ENCODE measurements around the gene EMB. TPM values are rescaled to one million over a fixed set of nuclear protein-coding genes. Genes with fewer than 3 reads are reported as not detected.
A peak's percentile ranks its signal among the peaks of the same experiment; 100 is the strongest.
"Not testable (repeated sequence)": the region's sequence is repeated elsewhere in the genome, so short reads cannot be mapped to it uniquely, and the experiment has no call there.

EMB gene
- total RNA-seq, 1 experiment from 2014 or later = 40.4 TPM

DNA sequence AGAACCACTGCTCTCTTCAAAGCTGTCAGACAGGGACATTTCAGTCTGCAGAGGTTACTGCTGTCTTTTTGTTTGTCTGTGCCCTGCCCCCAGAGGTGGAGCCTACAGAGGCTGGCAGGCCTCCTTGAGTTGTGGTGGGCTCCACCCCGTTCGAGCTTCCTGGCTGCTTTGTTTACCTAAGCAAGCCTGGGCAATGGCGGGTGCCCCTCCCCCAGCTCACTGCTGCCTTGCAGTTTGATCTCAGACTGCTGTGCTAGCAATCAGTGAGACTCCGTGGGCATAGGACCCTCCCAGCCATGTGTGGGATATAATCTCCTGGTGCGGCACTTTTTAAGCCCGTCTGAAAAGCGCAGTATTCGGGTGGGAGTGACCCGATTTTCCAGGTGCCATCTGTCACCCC lies 17.3 kb upstream of the EMB start:
- H3K27ac Mint-ChIP-seq; H3K4me3 Mint-ChIP-seq; H3K27me3 Mint-ChIP-seq (ENCODE audit: low read depth); CTCF ChIA-PET; POLR2A ChIA-PET; H3K4me1 Mint-ChIP-seq; ATAC-seq: not testable (repeated sequence)
- Mint-ChIP-seq H3K9me3 (peaks cover 56% of the 10 kb centered on the region), H3K36me3 (peaks cover 23% of the 10 kb centered on the region)
- peak; percentile 17 for DNase-seq (ENCODE audit: low spot score)

GRCh38 chr5:50449241-50449640 lies 8.2 kb upstream of the EMB start:
- CTCF ChIA-PET = not testable (repeated sequence)

GRCh38 chr5:50447941-50448340 lies 6.9 kb upstream of the EMB start:
- ChIA-PET POLR2A (no interaction called here), CTCF (no interaction called here)
- H3K4me3 Mint-ChIP-seq = no peak overlapping the region
- no peak for ATAC-seq
- H3K36me3 Mint-ChIP-seq = no peaks in the 10 kb centered on the region; the same call in 1 of the 2 replicates
- no peak overlapping the region for H3K27ac Mint-ChIP-seq
- peaks cover 56% of the 10 kb centered on the region for H3K9me3 Mint-ChIP-seq
- H3K27me3 Mint-ChIP-seq (ENCODE audit: low read depth) = peaks cover 3% of the 10 kb centered on the region; the same call in 1 of the 2 replicates
- TF ChIP-seq CREB1 (CRISPR knock-in tag; IDR thresholded peaks at IDR 0.05) (no peak), ELF4 (CRISPR knock-in tag; IDR thresholded peaks at IDR 0.05; ENCODE audit: low read depth) (no peak), GABPB1 (CRISPR knock-in tag; IDR thresholded peaks at IDR 0.05) (no peak), SP1 (CRISPR knock-in tag; conservative IDR thresholded peaks at IDR 0.05) (no peak), SMAD4 (CRISPR knock-in tag; IDR thresholded peaks at IDR 0.05) (no peak), PRDM15 (CRISPR knock-in tag; IDR thresholded peaks at IDR 0.05) (no peak), NFATC4 (CRISPR knock-in tag; IDR thresholded peaks at IDR 0.05) (no peak)
- TF ChIP-seq, protein P1, sequence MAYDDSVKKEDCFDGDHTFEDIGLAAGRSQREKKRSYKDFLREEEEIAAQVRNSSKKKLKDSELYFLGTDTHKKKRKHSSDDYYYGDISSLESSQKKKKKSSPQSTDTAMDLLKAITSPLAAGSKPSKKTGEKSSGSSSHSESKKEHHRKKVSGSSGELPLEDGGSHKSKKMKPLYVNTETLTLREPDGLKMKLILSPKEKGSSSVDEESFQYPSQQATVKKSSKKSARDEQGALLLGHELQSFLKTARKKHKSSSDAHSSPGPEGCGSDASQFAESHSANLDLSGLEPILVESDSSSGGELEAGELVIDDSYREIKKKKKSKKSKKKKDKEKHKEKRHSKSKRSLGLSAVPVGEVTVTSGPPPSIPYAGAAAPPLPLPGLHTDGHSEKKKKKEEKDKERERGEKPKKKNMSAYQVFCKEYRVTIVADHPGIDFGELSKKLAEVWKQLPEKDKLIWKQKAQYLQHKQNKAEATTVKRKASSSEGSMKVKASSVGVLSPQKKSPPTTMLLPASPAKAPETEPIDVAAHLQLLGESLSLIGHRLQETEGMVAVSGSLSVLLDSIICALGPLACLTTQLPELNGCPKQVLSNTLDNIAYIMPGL (CRISPR knock-in tag; IDR thresholded peaks at IDR 0.05) = no peak
- TF ChIP-seq, protein P2, sequence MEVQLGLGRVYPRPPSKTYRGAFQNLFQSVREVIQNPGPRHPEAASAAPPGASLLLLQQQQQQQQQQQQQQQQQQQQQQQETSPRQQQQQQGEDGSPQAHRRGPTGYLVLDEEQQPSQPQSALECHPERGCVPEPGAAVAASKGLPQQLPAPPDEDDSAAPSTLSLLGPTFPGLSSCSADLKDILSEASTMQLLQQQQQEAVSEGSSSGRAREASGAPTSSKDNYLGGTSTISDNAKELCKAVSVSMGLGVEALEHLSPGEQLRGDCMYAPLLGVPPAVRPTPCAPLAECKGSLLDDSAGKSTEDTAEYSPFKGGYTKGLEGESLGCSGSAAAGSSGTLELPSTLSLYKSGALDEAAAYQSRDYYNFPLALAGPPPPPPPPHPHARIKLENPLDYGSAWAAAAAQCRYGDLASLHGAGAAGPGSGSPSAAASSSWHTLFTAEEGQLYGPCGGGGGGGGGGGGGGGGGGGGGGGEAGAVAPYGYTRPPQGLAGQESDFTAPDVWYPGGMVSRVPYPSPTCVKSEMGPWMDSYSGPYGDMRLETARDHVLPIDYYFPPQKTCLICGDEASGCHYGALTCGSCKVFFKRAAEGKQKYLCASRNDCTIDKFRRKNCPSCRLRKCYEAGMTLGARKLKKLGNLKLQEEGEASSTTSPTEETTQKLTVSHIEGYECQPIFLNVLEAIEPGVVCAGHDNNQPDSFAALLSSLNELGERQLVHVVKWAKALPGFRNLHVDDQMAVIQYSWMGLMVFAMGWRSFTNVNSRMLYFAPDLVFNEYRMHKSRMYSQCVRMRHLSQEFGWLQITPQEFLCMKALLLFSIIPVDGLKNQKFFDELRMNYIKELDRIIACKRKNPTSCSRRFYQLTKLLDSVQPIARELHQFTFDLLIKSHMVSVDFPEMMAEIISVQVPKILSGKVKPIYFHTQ (CRISPR knock-in tag; IDR thresholded peaks at IDR 0.05) = no peak
- no peak for DNase-seq (ENCODE audit: low spot score)
- H3K4me1 Mint-ChIP-seq = peaks cover 3% of the 10 kb centered on the region; the same call in 1 of the 2 replicates

More at GRCh38 chr5:50449241-50449640, 8.2 kb upstream of the EMB start:
- POLR2A ChIA-PET; H3K4me1 Mint-ChIP-seq; H3K27me3 Mint-ChIP-seq (ENCODE audit: low read depth); ATAC-seq; H3K27ac Mint-ChIP-seq; H3K4me3 Mint-ChIP-seq; DNase-seq (ENCODE audit: low spot score); H3K36me3 Mint-ChIP-seq: not testable (repeated sequence)
- peaks cover 65% of the 10 kb centered on the region for H3K9me3 Mint-ChIP-seq

DNA sequence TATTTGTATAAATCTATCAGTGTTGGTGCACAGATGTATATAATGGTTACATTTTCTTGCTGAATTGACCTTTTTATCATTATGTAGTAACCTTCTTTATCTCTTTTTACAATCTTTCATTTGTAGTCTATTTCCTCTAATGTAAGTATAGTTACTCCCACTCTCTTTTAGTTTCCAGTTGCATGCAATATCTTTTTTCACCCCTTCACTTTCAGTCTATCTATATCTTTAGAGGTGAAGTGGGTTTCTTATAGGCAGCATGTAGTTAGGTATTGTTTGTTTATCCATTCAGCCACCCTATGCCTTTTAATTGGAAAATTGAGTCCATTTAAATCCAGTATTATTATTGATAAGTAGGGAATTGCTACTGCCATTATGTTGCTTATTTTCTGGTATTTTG lies 6.1 kb upstream of the EMB start:
- Mint-ChIP-seq H3K27ac (no peak overlapping the region), H3K36me3 (no peaks in the 10 kb centered on the region; the same call in 1 of the 2 replicates), H3K9me3 (peaks cover 51% of the 10 kb centered on the region), H3K4me1 (peaks cover 8% of the 10 kb centered on the region), H3K4me3 (no peak overlapping the region), H3K27me3 (ENCODE audit: low read depth) (peaks cover 3% of the 10 kb centered on the region; the same call in 1 of the 2 replicates)
- ChIA-PET POLR2A (no interaction called here), CTCF (no interaction called here)
- DNase-seq (ENCODE audit: low spot score) (no peak), ATAC-seq (no peak)
- TF ChIP-seq TCF7 (CRISPR knock-in tag; IDR thresholded peaks at IDR 0.05; ENCODE audit: low read depth) (no peak), ZNF396 (CRISPR knock-in tag; IDR thresholded peaks at IDR 0.05; ENCODE audit: borderline replicate concordance) (no peak), ZNF219 (CRISPR knock-in tag; IDR thresholded peaks at IDR 0.05; ENCODE audit: borderline replicate concordance) (no peak), ZNF121 (CRISPR knock-in tag; IDR thresholded peaks at IDR 0.05) (no peak), MAX (CRISPR knock-in tag; IDR thresholded peaks at IDR 0.05) (no peak), USF2 (CRISPR knock-in tag; IDR thresholded peaks at IDR 0.05) (no peak), ATF3 (CRISPR knock-in tag; conservative IDR thresholded peaks at IDR 0.05) (no peak), MLX (CRISPR knock-in tag; IDR thresholded peaks at IDR 0.05) (no peak), ZNF416 (CRISPR knock-in tag; IDR thresholded peaks at IDR 0.05) (no peak), MYBL2 (CRISPR knock-in tag; IDR thresholded peaks at IDR 0.05) (no peak), NR1H2 (CRISPR knock-in tag; IDR thresholded peaks at IDR 0.05) (no peak)

All from WTC11 (cell line).